Uterus (tissue), 4 donors: ENCODE results near the gene VAV3. TPM values are rescaled to one million over a fixed set of nuclear protein-coding genes. Genes with fewer than 3 reads are reported as not detected.

Experiments
- DNase-seq, 2 donors: peaks; one replicate each; pipeline ENCODE4 v3.0.0-alpha.2; 2019 to 2020
- H3K27ac ChIP-seq, 2 donors: fragments of 200-600 bp; sonication (generic); 1 replicate in 1 of 2; 2 replicates in 1 of 2; pipeline ENCODE4 v1.5.1; 2016 to 2018
- H3K27me3 ChIP-seq, 2 donors: fragments of 200-600 bp; sonication (generic); one replicate each; pipeline ENCODE4 v1.5.1; 2018 to 2019; ENCODE audit warnings: control low read depth in 1 of 2
- H3K36me3 ChIP-seq, 2 donors: fragments of 200-600 bp; sonication (generic); one replicate each; pipeline ENCODE4 v1.5.1; 2019; ENCODE audit warnings: control low read depth in 1 of 2
- H3K4me1 ChIP-seq, 2 donors: fragments of 200-600 bp; sonication (generic); one replicate each; pipeline ENCODE4 v1.5.1; 2018 to 2019; ENCODE audit warnings: control low read depth in 1 of 2
- H3K4me3 ChIP-seq, 2 donors: fragments of 200-600 bp; sonication (generic); 1 replicate in 1 of 2; 2 replicates in 1 of 2; pipeline ENCODE4 v1.5.1; 2018 to 2019; ENCODE audit warnings: mild to moderate bottlenecking in 1 of 2
- H3K9me3 ChIP-seq, 2 donors: fragments of 200-600 bp; sonication (generic); one replicate each; pipeline ENCODE4 v1.5.1; 2019; ENCODE audit warnings: control low read depth in 1 of 2
- CTCF ChIP-seq, 4 experiments: fragments of 200-600 bp in 2 of 4; fragments of 450-650 bp in 2 of 4; sonication (generic) in 2 of 4; IDR thresholded peaks; one replicate each; pipeline ENCODE4 v1.5.1; 2016 to 2019; ENCODE audit warnings: antibody characterized with exemption in 4 of 4, mild to moderate bottlenecking in 2 of 4, moderate library complexity in 1 of 4
- POLR2A ChIP-seq, 2 donors: fragments of 450-650 bp; IDR thresholded peaks; one replicate each; pipeline ENCODE4 v1.6.1; 2016; ENCODE audit warnings: antibody characterized with exemption in 2 of 2, mild to moderate bottlenecking in 1 of 2, moderate library complexity in 1 of 2
- intact Hi-C: fragments of 100-400 bp; cut with DNase I; formaldehyde crosslinking; loops from one replicate; pipeline ENCODE4 v1.15.1; 2023; ENCODE audit warnings: low total_unique reads
- total RNA-seq, 4 donors: library from RNA; depleted of rRNA in 3 of 4; stranded (reverse); fragments of >200 nt in 3 of 4; gene quantifications; one replicate each; pipeline versions ENCODE4 v1.1.0 to v1.2.4, GENCODE V29; 2014 to 2023
- donor health status: DM: yes; HTN: yes; CAD: no.

VAV3 gene
- total RNA-seq, 4 donors from 2014 or later: 0.88 to 22.5 (median 8.6) TPM

- DNase-seq: no peak
- Histone ChIP-seq H3K4me1 (no peaks in the 10 kb centered on the region), H3K36me3 (no peaks in the 10 kb centered on the region), H3K9me3 (no peaks in the 10 kb centered on the region), H3K4me3 (no peak overlapping the region), H3K27me3 (no peaks in the 10 kb centered on the region), H3K27ac (no peak overlapping the region)
- intact Hi-C loops: no loop called here
- no peak for TF ChIP-seq CTCF (IDR thresholded peaks at IDR 0.05)
- no peak for TF ChIP-seq POLR2A (IDR thresholded peaks at IDR 0.05)
Observed at GRCh38 chr1:107979926-107980325, 14.9 kb upstream of the VAV3 start.

- DNase-seq: no peak
- no peaks in the 10 kb centered on the region for H3K9me3 ChIP-seq
- H3K4me3 ChIP-seq: no peak overlapping the region
- H3K36me3 ChIP-seq: no peaks in the 10 kb centered on the region
- TF ChIP-seq CTCF (IDR thresholded peaks at IDR 0.05) (no peak), POLR2A (IDR thresholded peaks at IDR 0.05) (no peak)
- H3K27me3 ChIP-seq: no peaks in the 10 kb centered on the region
- no peaks in the 10 kb centered on the region for H3K4me1 ChIP-seq
- H3K27ac ChIP-seq: no peak overlapping the region
- intact Hi-C loops: no loop called here
Observed at GRCh38 chr1:107979088-107979487, 14.1 kb upstream of the VAV3 start.

GRCh38 chr1:107976836-107977235 is 11.9 kb upstream of the VAV3 start:
- H3K27me3 ChIP-seq: no peaks in the 10 kb centered on the region
- no peaks in the 10 kb centered on the region for H3K4me1 ChIP-seq
- DNase-seq: no peak
- no peak overlapping the region for H3K27ac ChIP-seq
- H3K36me3 ChIP-seq: no peaks in the 10 kb centered on the region
- H3K9me3 ChIP-seq: no peaks in the 10 kb centered on the region
- TF ChIP-seq CTCF (IDR thresholded peaks at IDR 0.05) (no peak), POLR2A (IDR thresholded peaks at IDR 0.05) (no peak)
- H3K4me3 ChIP-seq: no peak overlapping the region
- intact Hi-C loops: no loop called here

- Histone ChIP-seq H3K27me3 (no peaks in the 10 kb centered on the region), H3K4me3 (no peak overlapping the region), H3K4me1 (no peaks in the 10 kb centered on the region), H3K9me3 (no peaks in the 10 kb centered on the region), H3K27ac (no peak overlapping the region), H3K36me3 (no peaks in the 10 kb centered on the region)
- no peak for DNase-seq
- intact Hi-C loops: no loop called here
- TF ChIP-seq CTCF (IDR thresholded peaks at IDR 0.05): no peak
- no peak for TF ChIP-seq POLR2A (IDR thresholded peaks at IDR 0.05)
Observed at GRCh38 chr1:107976431-107976830, 11.5 kb upstream of the VAV3 start.

GRCh38 chr1:107975851-107976250 is 10.9 kb upstream of the VAV3 start:
- DNase-seq: no peak
- H3K9me3 ChIP-seq: no peaks in the 10 kb centered on the region
- H3K27me3 ChIP-seq: no peaks in the 10 kb centered on the region
- no peak overlapping the region for H3K4me3 ChIP-seq
- H3K4me1 ChIP-seq: no peaks in the 10 kb centered on the region
- no peak for TF ChIP-seq CTCF (IDR thresholded peaks at IDR 0.05)
- TF ChIP-seq POLR2A (IDR thresholded peaks at IDR 0.05): no peak
- intact Hi-C loops: no loop called here
- H3K36me3 ChIP-seq: no peaks in the 10 kb centered on the region
- no peak overlapping the region for H3K27ac ChIP-seq
